GM18858 (cell line): Measurements from ENCODE around the gene GRM4.
"Not testable (repeated sequence)": the region's sequence is repeated elsewhere in the genome, so short reads cannot be mapped to it uniquely, and the experiment has no call there.

Experiments used
- ATAC-seq: cut with Tn5 transposase; IDR thresholded peaks from one replicate; pipeline ENCODE4 v1.9.1; 2021; ENCODE audit not compliant: unreplicated experiment

GRM4 gene

GRCh38 chr6:34146021-34146782 lies at the start of gene GRM4:
Gene GRM4, minus strand, starts transcription at chr6:34146087. Its CDS starts 12,591 bp downstream, at chr6:34133496.
- ATAC-seq, result no peak

- ATAC-seq, result no peak
These were observed 48.9 kb upstream of the GRM4 start for GRCh38 chr6:34194772-34195171.

DNA sequence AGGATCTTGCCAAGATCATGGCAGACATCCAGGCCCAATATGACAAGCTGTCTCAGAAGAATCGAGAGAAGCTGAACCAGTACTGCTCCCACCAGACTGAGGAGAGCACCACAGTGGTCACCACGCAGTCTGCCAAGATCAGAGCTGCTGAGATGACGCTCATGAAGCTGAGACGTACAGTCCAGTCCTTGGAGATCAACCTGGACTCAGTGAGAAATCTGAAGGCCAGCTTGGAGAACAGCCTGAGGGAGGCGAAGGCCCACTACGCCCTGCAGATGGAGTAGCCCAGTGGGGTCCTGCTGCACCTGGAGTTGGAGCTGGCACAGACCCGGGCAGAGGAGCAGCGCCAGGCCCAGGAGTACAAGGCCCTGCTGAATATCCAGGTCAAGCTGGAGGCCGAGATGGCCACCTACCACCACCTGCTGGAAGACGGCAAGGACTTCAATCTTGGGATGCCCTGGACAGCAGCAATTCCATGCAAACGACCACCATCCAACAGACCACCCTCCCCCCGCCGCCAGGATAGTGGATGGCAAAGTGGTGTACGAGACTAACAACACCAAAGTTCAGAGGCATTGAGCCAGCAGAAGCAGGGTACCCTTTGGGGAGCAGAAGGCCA lies 44.7 kb upstream of the GRM4 start:
- ATAC-seq, result no peak

DNA sequence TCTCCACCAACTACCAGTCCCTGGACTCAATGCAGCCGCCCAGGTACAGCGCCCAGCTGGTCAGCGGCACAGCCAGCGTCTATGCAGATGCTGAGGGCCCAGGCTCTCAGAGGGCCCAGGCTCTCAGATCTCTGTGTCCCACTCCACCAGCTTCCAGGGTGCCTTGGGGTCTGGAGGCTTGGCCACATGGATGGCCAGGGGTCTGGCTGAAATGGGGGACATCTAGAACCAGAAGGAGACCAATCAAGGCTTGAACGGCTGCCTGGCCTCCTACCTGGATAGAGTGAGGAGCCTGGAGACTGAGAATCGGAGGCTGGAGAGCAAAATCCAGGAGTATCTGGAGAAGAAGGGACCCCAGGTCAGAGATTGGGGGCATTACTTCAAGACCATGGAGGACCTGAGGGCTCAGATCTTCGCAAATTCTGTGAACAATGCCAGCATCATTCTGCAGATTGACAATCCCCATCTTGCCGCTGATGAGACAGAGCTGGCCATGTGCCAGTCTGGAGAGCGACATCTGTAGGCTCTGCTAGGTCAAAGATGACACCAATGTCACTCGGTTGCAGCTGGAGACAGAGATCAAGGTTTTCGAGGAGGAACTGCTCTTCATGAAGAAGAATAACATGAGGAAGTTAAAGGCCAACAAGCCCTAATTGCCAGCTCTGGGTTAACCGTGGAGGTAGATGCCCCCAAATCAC lies 44.1 kb upstream of the GRM4 start:
- ATAC-seq, result no peak

GRCh38 chr6:34184726-34185125 lies 38.8 kb upstream of the GRM4 start:
- ATAC-seq, result not testable (repeated sequence)

DNA sequence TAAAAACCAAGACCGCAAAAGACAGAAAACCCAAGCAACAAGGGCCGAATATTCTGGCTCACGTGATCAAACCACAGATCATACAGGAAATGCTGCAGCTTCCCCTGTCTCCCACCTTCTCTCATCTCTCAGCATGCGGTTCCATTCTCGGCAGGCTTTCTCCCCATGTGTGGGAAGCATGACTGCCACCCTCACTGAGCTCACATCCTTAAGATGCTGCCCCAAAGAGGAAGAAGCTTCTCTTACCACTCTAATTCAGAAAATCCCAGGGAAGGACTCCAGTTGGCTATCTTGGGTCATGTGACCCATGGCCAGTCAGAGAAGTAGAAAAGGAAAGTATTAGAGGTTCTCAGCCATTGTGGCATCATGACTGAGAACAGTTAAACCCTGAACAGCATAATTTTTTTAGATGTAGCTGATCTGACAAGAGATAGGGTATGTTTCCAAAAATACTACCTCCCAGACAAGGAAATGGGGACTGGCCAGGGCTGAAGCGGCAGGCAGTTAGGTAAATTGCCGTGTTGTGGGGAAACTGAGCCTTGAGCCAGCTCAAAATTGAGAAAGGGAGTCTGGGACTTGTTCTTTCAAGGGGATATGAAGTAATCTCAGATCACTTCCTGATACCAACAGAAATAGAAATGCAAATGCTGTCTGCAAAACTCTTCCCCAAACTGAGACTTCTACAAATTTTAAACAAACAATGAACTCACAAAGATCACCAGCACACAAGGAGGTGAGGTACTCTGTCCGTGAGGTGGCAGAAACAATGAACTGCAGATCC lies 37.1 kb upstream of the GRM4 start:
- ATAC-seq, result no peak

DNA sequence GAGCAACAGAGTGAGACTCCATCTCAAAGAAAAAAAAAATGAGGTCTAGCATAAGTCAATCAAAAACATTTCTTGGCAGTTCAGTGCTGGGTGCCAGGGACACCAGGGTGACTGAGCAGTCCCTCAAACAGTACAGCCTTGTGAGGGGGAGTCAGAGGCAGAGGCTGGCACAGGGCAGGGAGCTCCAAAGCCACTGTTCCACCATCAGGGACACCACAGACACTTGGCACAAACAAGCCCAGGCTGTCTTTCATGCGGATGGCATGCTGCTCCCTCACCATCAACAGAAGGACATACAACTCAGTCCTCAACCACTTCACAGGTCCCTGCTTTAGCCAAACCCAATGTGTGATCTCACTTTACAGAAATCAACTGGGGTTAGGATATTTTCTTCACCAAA lies 36.0 kb upstream of the GRM4 start:
- ATAC-seq, result no peak

DNA sequence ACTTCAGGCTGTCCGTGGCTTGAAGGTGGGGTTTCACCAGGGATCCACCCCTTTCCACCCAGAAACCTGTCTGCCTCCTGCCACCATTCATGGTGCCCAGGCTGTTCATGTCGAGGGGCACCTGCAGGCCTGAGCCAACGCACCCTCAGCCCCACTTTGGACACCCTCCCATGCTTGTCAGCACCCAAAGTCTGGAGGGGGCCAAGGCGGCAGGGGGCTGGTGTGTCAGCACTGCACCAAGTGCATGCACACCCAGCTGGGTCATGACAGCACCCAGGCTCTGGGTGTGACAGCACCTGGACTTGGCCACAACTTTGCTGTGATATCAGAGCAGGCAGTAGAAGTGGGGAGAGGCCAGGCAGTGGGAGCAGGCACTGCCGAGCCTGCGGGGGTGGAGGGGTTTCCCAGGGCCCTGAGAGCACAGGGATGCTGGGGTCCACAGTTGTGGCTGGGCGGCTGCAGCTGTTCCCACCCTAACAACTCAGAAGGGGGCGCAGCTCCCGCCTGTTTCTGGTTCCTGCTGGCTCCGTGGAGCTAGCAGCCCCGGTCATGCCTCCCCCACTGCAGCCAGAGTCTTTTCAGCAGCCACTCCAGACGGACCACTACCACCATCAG lies 33.3 kb upstream of the GRM4 start:
- ATAC-seq, result no peak

- no peak for ATAC-seq
These were observed 32.6 kb upstream of the GRM4 start for GRCh38 chr6:34178357-34179105.

GRCh38 chr6:34177181-34177591 lies 31.3 kb upstream of the GRM4 start:
- ATAC-seq, result no peak

- no peak for ATAC-seq
These were observed 30.6 kb upstream of the GRM4 start for GRCh38 chr6:34176261-34177031.

GRCh38 chr6:34174846-34175399 lies 29.0 kb upstream of the GRM4 start:
- ATAC-seq, result no peak

DNA sequence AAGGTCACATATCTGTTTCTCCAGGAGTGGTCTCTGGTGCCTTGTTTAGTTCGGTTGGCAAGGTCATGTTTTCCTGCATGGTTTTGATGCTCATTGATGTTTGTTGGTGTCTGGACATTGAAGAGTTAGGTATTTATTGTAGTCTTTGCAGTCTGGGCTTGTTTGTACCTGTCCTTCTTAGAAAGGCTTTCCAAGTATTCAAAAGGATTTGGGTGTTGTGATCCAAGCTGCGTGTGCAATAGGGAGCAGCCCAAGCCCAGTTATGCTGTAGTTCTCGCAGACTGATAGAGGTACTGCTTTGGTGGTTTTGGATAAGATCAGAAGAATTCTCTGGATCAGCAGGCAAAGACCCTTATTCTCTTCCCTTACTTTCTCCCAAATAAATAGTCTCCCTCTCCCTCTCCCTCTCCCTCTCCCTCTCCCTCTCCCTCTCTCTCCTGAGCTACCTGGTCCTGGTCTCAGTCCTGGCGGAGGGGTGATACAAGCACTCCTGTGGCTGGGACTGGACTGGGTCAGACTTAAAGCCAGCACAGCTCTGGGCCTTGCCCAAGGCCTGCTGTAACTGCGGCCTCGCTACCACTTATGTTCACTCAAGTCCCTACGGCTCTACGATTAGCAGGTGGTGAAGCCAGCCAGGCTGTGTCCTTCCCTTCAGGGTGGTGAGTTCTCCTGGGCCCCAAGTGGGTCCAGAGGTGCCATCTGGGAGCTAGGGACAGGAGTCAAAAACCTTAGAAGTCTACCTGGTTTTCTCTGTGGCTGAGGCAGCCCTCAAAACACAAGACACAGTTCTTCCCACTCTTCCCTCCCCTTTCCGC lies 27.3 kb upstream of the GRM4 start:
- no peak for ATAC-seq

DNA sequence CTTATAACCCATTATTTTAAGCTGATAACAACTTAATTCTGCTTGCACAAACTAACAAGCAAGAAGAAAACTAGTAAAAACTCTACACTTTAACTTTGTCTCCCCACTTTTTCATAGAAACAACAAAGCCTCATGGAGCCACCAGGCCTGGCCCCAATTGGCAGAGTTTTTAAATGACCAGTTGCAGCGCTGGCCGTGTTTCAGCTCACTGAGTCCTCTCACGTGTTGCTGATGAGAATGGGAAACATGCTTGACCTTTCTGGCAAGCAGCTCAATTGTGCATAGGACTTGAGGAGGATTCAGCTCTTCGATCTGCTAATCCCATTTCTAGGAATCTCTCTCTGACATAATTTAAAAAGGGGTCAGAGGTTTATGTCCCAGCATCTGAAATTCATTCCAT lies 24.5 kb upstream of the GRM4 start:
- ATAC-seq, result no peak

DNA sequence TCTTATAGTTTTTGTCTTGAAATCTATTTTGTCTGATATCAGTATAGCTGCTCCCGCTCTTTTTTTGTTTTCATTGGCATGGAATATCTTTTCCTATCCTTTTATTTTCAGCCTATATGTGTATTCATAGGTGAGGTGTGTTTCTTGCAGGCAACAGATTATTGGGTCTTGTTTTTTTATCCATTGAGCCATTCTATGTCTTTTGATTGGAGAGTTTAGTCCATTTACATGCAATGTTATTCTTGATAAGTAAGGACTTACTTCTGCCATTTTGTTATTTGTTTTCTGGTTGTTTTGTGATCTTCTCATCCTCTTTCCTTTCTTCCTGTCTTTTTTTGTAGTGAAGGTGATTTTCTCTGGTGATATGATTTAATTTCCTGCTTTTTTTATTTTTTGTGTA lies 24.0 kb upstream of the GRM4 start:
- no peak for ATAC-seq

- no peak for ATAC-seq
These were observed 16.1 kb upstream of the GRM4 start for GRCh38 chr6:34161857-34162515.

DNA sequence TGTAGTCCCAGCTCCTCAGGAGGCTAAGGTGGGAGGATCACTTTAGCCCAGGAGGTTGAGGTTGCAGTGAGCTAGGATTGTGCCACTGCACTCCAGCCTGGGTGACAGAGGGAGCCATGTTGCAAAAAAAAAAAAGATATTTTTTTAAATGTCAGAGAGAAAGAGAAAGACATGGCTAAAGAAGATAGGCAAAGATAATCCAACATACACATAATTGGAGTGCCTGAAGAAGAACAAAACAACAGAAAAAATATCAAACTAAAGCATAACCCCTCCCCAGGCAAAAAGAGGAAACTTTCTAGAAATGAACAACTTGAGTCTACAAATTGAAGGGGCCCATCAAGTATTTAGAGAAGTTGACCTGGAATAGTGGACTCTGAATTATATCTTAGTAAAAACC lies 14.0 kb upstream of the GRM4 start:
- ATAC-seq, result no peak

DNA sequence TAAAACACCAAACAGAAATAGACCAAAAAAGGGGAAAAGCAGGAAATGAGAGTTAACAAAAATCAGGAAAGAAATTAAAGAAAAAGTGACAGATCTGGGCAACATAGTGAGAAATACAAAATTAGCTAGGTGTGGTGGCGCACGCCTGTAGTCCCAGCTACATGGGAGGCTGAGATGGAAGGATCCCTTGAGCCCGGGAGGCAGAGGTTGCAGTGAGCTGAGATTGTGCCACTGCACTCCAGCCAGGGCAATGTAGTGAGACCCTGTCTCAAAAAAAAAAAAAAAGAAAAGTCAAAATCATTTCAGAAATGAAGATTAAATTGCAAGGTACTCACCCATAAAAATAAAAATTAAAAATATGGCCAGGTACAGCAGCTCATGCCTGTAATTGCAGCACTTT lies 13.0 kb upstream of the GRM4 start:
- ATAC-seq, result no peak
